HEK293 (cell line): Measurements from ENCODE around the gene UGCG.

Experiments
- CTCF ChIP-seq: fragments of 450-650 bp; formaldehyde crosslinking; IDR thresholded peaks from 2 replicates; pipeline ENCODE4 v1.5.1; 2016; ENCODE audit warnings: missing biosample characterization, missing genetic modification characterization
- PATZ1 ChIP-seq: fragments of 450-650 bp; formaldehyde crosslinking; IDR thresholded peaks from 2 replicates; pipeline ENCODE4 v1.5.1; 2016; ENCODE audit warnings: missing biosample characterization, missing genetic modification characterization
- REPIN1 ChIP-seq: fragments of 450-650 bp; formaldehyde crosslinking; IDR thresholded peaks from 2 replicates; pipeline ENCODE4 v1.5.1; 2017; ENCODE audit warnings: missing biosample characterization, missing genetic modification characterization, low read depth
- TCF7L2 ChIP-seq: IDR thresholded peaks from 2 replicates; pipeline ENCODE4 v1.6.1; 2011; ENCODE audit warnings: low read depth, mild to moderate bottlenecking, inconsistent platforms, low read length, moderate library complexity, borderline replicate concordance
- YY1 ChIP-seq: fragments of 450-650 bp; formaldehyde crosslinking; IDR thresholded peaks from 2 replicates; pipeline ENCODE4 v1.5.1; 2018; ENCODE audit warnings: missing biosample characterization, missing genetic modification characterization
- ZBTB1 ChIP-seq: fragments of 450-650 bp; formaldehyde crosslinking; IDR thresholded peaks from 2 replicates; pipeline ENCODE4 v1.5.1; 2016; ENCODE audit warnings: missing biosample characterization, missing genetic modification characterization
- ZBTB8A ChIP-seq: fragments of 450-650 bp; formaldehyde crosslinking; IDR thresholded peaks from 2 replicates; pipeline ENCODE4 v1.5.1; 2016; ENCODE audit warnings: missing biosample characterization, missing genetic modification characterization
- ZEB2 ChIP-seq: fragments of 450-650 bp; formaldehyde crosslinking; IDR thresholded peaks from 2 replicates; pipeline ENCODE4 v1.5.1; 2016; ENCODE audit warnings: missing biosample characterization, missing genetic modification characterization
- ZNF580 ChIP-seq: fragments of 450-650 bp; formaldehyde crosslinking; IDR thresholded peaks from 2 replicates; pipeline ENCODE4 v1.5.1; 2016; ENCODE audit warnings: missing biosample characterization, missing genetic modification characterization

- TF ChIP-seq CTCF, result no peak
- no peak for TF ChIP-seq ZBTB1 (tag by site-specific recombination)
- TF ChIP-seq ZNF580 (tag by site-specific recombination), result no peak
- TF ChIP-seq PATZ1 (tag by site-specific recombination), result no peak
- no peak for TF ChIP-seq ZBTB8A (tag by site-specific recombination)
- TF ChIP-seq REPIN1 (tag by site-specific recombination), result no peak
- TF ChIP-seq YY1 (tag by site-specific recombination), result no peak
- TF ChIP-seq ZEB2, result no peak
- TF ChIP-seq TCF7L2, result no peak
These were observed 20.4 kb upstream of the UGCG start for GRCh38 chr9:111876179-111876578.
